Measurements from ENCODE around the gene LRP11. TPM values are rescaled to one million over a fixed set of nuclear protein-coding genes. Genes with fewer than 3 reads are reported as not detected.

Gene LRP11
- total and polyA plus RNA-seq, 8 donors: 5.4 to 22.2 (median 15.2) TPM

DNA sequence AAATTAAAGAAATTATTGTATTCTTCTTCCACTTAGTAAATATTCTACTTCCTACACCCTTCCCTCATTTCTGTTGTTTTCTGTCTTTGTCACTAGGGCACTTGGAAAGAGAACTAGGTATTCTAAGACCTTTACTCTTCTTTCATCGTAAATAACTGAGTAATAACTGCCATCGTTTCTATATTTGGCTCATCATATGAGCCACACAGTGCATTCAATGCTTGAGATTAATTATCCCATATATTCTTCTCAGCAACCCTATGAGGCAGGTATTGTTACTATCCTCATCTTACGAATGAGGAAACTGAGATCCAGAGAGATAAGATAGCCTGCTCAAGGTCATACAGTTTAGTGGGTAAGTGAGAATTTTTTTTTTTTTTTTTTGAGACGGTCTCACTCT is 38.9 kb downstream of the LRP11 start:
- H3K4me1 ChIP-seq: no peaks in the 10 kb centered on the region
- ATAC-seq: no peak
- H3K9me3 ChIP-seq: no peaks in the 10 kb centered on the region
- no peaks in the 10 kb centered on the region for H3K27me3 ChIP-seq
- no peak overlapping the region for H3K27ac ChIP-seq
- no peak for TF ChIP-seq CTCF (IDR thresholded peaks at IDR 0.05)
- FAIRE-seq: no peak
- intact Hi-C loops (cut with DNase I): no loop called here
- H3K36me3 ChIP-seq: peaks cover 0 to 6% (median 0%) of the 10 kb centered on the region in 3 donors
- WGBS, 2 donors: 61 to 62% methylated on average over 4 of the region's 4 CpGs
- DNase-seq: no peak
- H3K4me3 ChIP-seq: no peak overlapping the region

DNA sequence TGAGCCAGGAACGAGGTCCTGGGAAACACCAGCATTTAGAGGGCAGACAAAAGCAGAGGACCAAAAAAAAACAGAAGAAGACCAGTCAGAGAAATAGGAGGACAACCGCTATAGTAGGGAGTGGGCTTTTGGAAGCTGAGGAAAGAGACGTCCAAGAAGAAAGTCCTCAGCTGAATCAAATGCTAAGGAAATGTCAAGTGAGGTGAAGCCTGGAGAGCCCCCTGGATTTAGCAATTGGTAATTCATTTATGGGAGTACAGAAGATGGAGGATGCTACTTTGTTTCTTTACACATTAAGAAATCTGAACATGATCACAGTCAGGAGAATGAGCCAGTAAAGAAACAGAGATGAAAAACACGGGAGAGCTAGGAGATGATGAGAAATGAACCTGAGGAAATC is 41.1 kb downstream of the LRP11 start:
- no peak for FAIRE-seq
- intact Hi-C loops (cut with DNase I): no loop called here

GRCh38 chr6:149821492-149821891 is 42.7 kb downstream of the LRP11 start:
- FAIRE-seq (no peak), ATAC-seq (no peak), DNase-seq (no peak)
- Histone ChIP-seq H3K4me3 (no peak overlapping the region), H3K9me3 (no peaks in the 10 kb centered on the region), H3K4me1 (no peaks in the 10 kb centered on the region), H3K27me3 (no peaks in the 10 kb centered on the region), H3K36me3 (peaks cover 0 to 6% (median 0%) of the 10 kb centered on the region in 3 donors), H3K27ac (no peak overlapping the region)
- WGBS, 2 donors: 46 to 64% methylated on average over 1 of the region's 1 CpG
- TF ChIP-seq CTCF (IDR thresholded peaks at IDR 0.05): no peak
- intact Hi-C loops (cut with DNase I): no loop called here

More for the DNA sequence above, 41.1 kb downstream of the LRP11 start:
- Histone ChIP-seq H3K4me3 (no peak overlapping the region), H3K36me3 (peaks cover 0 to 6% (median 0%) of the 10 kb centered on the region in 3 donors), H3K27me3 (no peaks in the 10 kb centered on the region), H3K4me1 (no peaks in the 10 kb centered on the region), H3K27ac (no peak overlapping the region), H3K9me3 (no peaks in the 10 kb centered on the region)
- DNase-seq (no peak), ATAC-seq (no peak)
- TF ChIP-seq CTCF (IDR thresholded peaks at IDR 0.05): no peak
- WGBS, 2 donors: 86 to 89% methylated on average over 4 of the region's 4 CpGs

DNA sequence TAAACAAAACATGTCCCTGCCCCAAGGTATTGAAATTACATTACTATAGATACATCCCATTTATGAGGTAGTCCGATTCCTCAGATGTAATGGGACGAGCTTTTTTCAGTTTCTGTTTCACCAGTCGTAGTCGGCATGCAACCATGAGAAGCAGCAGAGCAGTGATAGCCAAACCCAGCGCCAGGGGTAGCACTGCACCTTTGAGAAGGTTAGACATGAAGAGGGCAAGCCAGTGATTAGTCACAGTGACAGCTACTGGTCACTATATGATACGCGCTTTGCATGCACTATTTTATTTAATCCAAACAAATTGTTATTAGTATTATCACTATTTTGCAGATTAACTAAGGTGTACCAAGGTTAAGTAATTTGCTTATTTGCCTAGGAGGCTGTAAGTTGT is 43.7 kb downstream of the LRP11 start:
- no peaks in the 10 kb centered on the region for H3K36me3 ChIP-seq
- 92 to 95% methylated on average over 7 of the region's 7 CpGs for WGBS, 2 donors
- DNase-seq: no peak
- no peaks in the 10 kb centered on the region for H3K9me3 ChIP-seq
- intact Hi-C loops (cut with DNase I): no loop called here
- ATAC-seq: no peak
- no peak overlapping the region for H3K4me3 ChIP-seq
- TF ChIP-seq CTCF (IDR thresholded peaks at IDR 0.05): no peak
- no peak overlapping the region for H3K27ac ChIP-seq
- H3K27me3 ChIP-seq: no peaks in the 10 kb centered on the region
- no peak for FAIRE-seq
- no peaks in the 10 kb centered on the region for H3K4me1 ChIP-seq

DNA sequence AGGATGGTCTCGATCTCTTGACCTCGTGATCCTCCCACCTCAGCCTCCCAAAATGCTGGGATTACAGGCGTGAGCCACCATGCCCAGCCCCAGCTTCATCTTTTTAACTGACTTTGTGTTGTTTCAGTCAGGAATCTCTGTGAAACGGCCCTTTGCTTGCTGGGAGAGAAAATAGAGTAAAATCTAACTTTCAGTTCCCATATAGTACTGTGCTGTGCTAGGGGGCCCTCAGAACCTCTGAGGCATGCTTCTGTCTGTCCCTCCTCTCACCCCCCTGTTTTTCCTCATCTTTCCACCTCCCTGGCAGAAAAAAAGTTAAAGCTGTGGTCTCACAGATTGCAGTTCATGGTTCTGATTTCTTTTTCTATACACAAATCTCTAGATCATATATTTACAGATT is 48.4 kb downstream of the LRP11 start:
- Histone ChIP-seq H3K9me3 (no peaks in the 10 kb centered on the region), H3K27me3 (no peaks in the 10 kb centered on the region), H3K4me3 (no peak overlapping the region), H3K27ac (no peak overlapping the region), H3K36me3 (peaks cover 0 to under 1% (median 0%) of the 10 kb centered on the region in 3 donors), H3K4me1 (no peaks in the 10 kb centered on the region)
- TF ChIP-seq CTCF (IDR thresholded peaks at IDR 0.05): no peak
- DNase-seq: no peak
- FAIRE-seq: no peak
- ATAC-seq: no peak
- intact Hi-C loops (cut with DNase I): no loop called here
- 91 to 95% methylated on average over 4 of the region's 4 CpGs for WGBS, 2 donors

Measured in pancreas (tissue), 10 donors.